Upper lobe of right lung (tissue), 1 donor: ENCODE results near the gene LDLRAD3. TPM values are rescaled to one million over a fixed set of nuclear protein-coding genes. Genes with fewer than 3 reads are reported as not detected.

Experiments used
- ATAC-seq: fragments of 200-7000 bp; cut with Tn5 transposase; one replicate; pipeline ENCODE4 v1.9.1; 2020; ENCODE audit warnings: mild to moderate bottlenecking, moderate library complexity
- DNase-seq: peaks from one replicate; pipeline ENCODE4 v3.0.0-alpha.2; 2020
- H3K27ac ChIP-seq: fragments of 200-600 bp; one replicate; pipeline ENCODE4 v1.8.0; 2022
- H3K27me3 ChIP-seq: fragments of 200-600 bp; one replicate; pipeline ENCODE4 v1.8.0; 2022; ENCODE audit warnings: mild to moderate bottlenecking
- H3K36me3 ChIP-seq: fragments of 200-600 bp; one replicate; pipeline ENCODE4 v1.8.0; 2022
- H3K4me1 ChIP-seq: fragments of 200-600 bp; one replicate; pipeline ENCODE4 v1.8.0; 2022
- H3K4me3 ChIP-seq: fragments of 200-600 bp; one replicate; pipeline ENCODE4 v1.8.0; 2022; ENCODE audit warnings: mild to moderate bottlenecking
- H3K9me3 ChIP-seq: fragments of 200-600 bp; one replicate; pipeline ENCODE4 v1.8.0; 2022
- CTCF ChIP-seq: fragments of 200-600 bp; IDR thresholded peaks from one replicate; pipeline ENCODE4 v1.8.0; 2022; ENCODE audit warnings: antibody characterized with exemption
- intact Hi-C: fragments of 100-400 bp; cut with DNase I; formaldehyde crosslinking; loops from one replicate; pipeline ENCODE4 v1.11.0; 2022
- total RNA-seq: library from RNA; stranded (reverse); fragmentation: NEBNext Ultra II Directional; extraction: Animal tissue kit (Norgen Biotek cat#: 25700); gene quantifications from one replicate; pipeline ENCODE4 v1.2.1, GENCODE V29; 2021
- donor health status: DM: no; HTN: yes; CAD: no; lungs with severe emphysema.

The LDLRAD3 gene
- total RNA-seq, 1 donor from 2014 or later: 7.9 TPM

GRCh38 chr11:36006556-36006955 is 62.7 kb downstream of the LDLRAD3 start:
- DNase-seq (no peak), ATAC-seq (no peak)
- intact Hi-C loops: no loop called here
- Histone ChIP-seq H3K4me3 (no peak overlapping the region), H3K4me1 (peaks cover 5% of the 10 kb centered on the region), H3K27ac (no peak overlapping the region), H3K36me3 (no peaks in the 10 kb centered on the region), H3K27me3 (no peaks in the 10 kb centered on the region), H3K9me3 (no peaks in the 10 kb centered on the region)
- no peak for TF ChIP-seq CTCF

GRCh38 chr11:36007127-36007655 is 63.3 kb downstream of the LDLRAD3 start:
- intact Hi-C loops: no loop called here
- no peaks in the 10 kb centered on the region for H3K27me3 ChIP-seq
- no peak for TF ChIP-seq CTCF
- H3K9me3 ChIP-seq: no peaks in the 10 kb centered on the region
- DNase-seq: no peak
- H3K27ac ChIP-seq: no peak overlapping the region
- no peak for ATAC-seq
- peaks cover 5% of the 10 kb centered on the region for H3K4me1 ChIP-seq
- H3K36me3 ChIP-seq: no peaks in the 10 kb centered on the region
- H3K4me3 ChIP-seq: no peak overlapping the region

- Histone ChIP-seq H3K27ac (no peak overlapping the region), H3K9me3 (no peaks in the 10 kb centered on the region), H3K27me3 (no peaks in the 10 kb centered on the region), H3K4me3 (no peak overlapping the region), H3K4me1 (peaks cover 5% of the 10 kb centered on the region), H3K36me3 (no peaks in the 10 kb centered on the region)
- TF ChIP-seq CTCF: no peak
- DNase-seq: no peak
- intact Hi-C loops: no loop called here
- no peak for ATAC-seq
Measured at GRCh38 chr11:36008584-36008983, 64.7 kb downstream of the LDLRAD3 start.

- Histone ChIP-seq H3K27me3 (no peaks in the 10 kb centered on the region), H3K9me3 (no peaks in the 10 kb centered on the region), H3K4me1 (peaks cover 5% of the 10 kb centered on the region), H3K27ac (no peak overlapping the region), H3K4me3 (no peak overlapping the region), H3K36me3 (no peaks in the 10 kb centered on the region)
- no peak for TF ChIP-seq CTCF
- intact Hi-C loops: no loop called here
- ATAC-seq (no peak), DNase-seq (no peak)
Measured at GRCh38 chr11:36009473-36009872, 65.6 kb downstream of the LDLRAD3 start.

- no peaks in the 10 kb centered on the region for H3K27me3 ChIP-seq
- peaks cover 5% of the 10 kb centered on the region for H3K4me1 ChIP-seq
- intact Hi-C loops: no loop called here
- H3K9me3 ChIP-seq: no peaks in the 10 kb centered on the region
- no peaks in the 10 kb centered on the region for H3K36me3 ChIP-seq
- no peak for TF ChIP-seq CTCF
- DNase-seq (no peak), ATAC-seq (no peak)
- no peak overlapping the region for H3K4me3 ChIP-seq
- H3K27ac ChIP-seq: no peak overlapping the region
Measured at GRCh38 chr11:36010010-36010740, 66.3 kb downstream of the LDLRAD3 start.
